Fibroblast of villous mesenchyme (primary cell): ENCODE measurements around the gene LYRM7. TPM values are rescaled to one million over a fixed set of nuclear protein-coding genes. Genes with fewer than 3 reads are reported as not detected.
A peak's percentile ranks its signal among the peaks of the same experiment; 100 is the strongest.
"Not testable (repeated sequence)": the region's sequence is repeated elsewhere in the genome, so short reads cannot be mapped to it uniquely, and the experiment has no call there.

Experiments used
- DNase-seq: peaks from one replicate; pipeline ENCODE4 v3.0.0-alpha.2; 2010; ENCODE audit warnings: low read depth
- H3K4me3 ChIP-seq: 2 replicates; pipeline ENCODE4 v1.5.1; 2011; ENCODE audit warnings: low read depth, mild to moderate bottlenecking, low read length
- CTCF ChIP-seq: IDR thresholded peaks from 2 replicates; pipeline ENCODE4 v1.5.1; 2012; ENCODE audit warnings: low read depth, mild to moderate bottlenecking, low read length; ENCODE audit not compliant: insufficient read depth
- total RNA-seq: library from RNA; depleted of rRNA; stranded (reverse); fragments of >200 nt; gene quantifications from 2 replicates; pipeline ENCODE4 v1.2.3, GENCODE V29; 2012

The LYRM7 gene
- total RNA-seq, 1 donor: 6.0 TPM

GRCh38 chr5:131171276-131171810, 599 bp downstream of the LYRM7 start:
- H3K4me3 ChIP-seq: peak overlapping the region; percentile 87
- no peak for TF ChIP-seq CTCF
- DNase-seq: no peak

GRCh38 chr5:131180407-131180806, 9.7 kb downstream of the LYRM7 start:
- DNase-seq: no peak
- no peak overlapping the region for H3K4me3 ChIP-seq
- no peak for TF ChIP-seq CTCF

- no peak for DNase-seq
- no peak for TF ChIP-seq CTCF
- H3K4me3 ChIP-seq: no peak overlapping the region
These were observed 12.1 kb downstream of the LYRM7 start for GRCh38 chr5:131182839-131183238.

- H3K4me3 ChIP-seq: no peak overlapping the region
- DNase-seq: no peak
These were observed 14.9 kb downstream of the LYRM7 start for GRCh38 chr5:131185523-131186104.

GRCh38 chr5:131186561-131187256, 16.0 kb downstream of the LYRM7 start:
- DNase-seq: peak; percentile 51
- TF ChIP-seq CTCF: no peak
- H3K4me3 ChIP-seq: no peak overlapping the region

More at GRCh38 chr5:131185523-131186104, 14.9 kb downstream of the LYRM7 start:
- no peak for TF ChIP-seq CTCF

- no peak for DNase-seq
- no peak for TF ChIP-seq CTCF
These were observed 22.4 kb downstream of the LYRM7 start for GRCh38 chr5:131193106-131193505.

GRCh38 chr5:131193897-131194296, 23.2 kb downstream of the LYRM7 start:
- H3K4me3 ChIP-seq, DNase-seq: not testable (repeated sequence)

More at GRCh38 chr5:131193106-131193505, 22.4 kb downstream of the LYRM7 start:
- no peak overlapping the region for H3K4me3 ChIP-seq
